ENCODE data around the gene PTPRH.

Gene PTPRH

GRCh38 chr19:55147545-55148251 is 61.6 kb downstream of the PTPRH start:
- TF ChIP-seq POLR2AphosphoS5 (IDR thresholded peaks at IDR 0.05; ENCODE audit: low read depth): no peak
- TF ChIP-seq, protein P1, sequence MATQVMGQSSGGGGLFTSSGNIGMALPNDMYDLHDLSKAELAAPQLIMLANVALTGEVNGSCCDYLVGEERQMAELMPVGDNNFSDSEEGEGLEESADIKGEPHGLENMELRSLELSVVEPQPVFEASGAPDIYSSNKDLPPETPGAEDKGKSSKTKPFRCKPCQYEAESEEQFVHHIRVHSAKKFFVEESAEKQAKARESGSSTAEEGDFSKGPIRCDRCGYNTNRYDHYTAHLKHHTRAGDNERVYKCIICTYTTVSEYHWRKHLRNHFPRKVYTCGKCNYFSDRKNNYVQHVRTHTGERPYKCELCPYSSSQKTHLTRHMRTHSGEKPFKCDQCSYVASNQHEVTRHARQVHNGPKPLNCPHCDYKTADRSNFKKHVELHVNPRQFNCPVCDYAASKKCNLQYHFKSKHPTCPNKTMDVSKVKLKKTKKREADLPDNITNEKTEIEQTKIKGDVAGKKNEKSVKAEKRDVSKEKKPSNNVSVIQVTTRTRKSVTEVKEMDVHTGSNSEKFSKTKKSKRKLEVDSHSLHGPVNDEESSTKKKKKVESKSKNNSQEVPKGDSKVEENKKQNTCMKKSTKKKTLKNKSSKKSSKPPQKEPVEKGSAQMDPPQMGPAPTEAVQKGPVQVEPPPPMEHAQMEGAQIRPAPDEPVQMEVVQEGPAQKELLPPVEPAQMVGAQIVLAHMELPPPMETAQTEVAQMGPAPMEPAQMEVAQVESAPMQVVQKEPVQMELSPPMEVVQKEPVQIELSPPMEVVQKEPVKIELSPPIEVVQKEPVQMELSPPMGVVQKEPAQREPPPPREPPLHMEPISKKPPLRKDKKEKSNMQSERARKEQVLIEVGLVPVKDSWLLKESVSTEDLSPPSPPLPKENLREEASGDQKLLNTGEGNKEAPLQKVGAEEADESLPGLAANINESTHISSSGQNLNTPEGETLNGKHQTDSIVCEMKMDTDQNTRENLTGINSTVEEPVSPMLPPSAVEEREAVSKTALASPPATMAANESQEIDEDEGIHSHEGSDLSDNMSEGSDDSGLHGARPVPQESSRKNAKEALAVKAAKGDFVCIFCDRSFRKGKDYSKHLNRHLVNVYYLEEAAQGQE (IDR thresholded peaks at IDR 0.05; ENCODE audit: insufficient replicate concordance, low read depth): no peak
- TF ChIP-seq GABPA (IDR thresholded peaks at IDR 0.05; ENCODE audit: low read depth): no peak
- TF ChIP-seq SPI1 (IDR thresholded peaks at IDR 0.05; ENCODE audit: borderline replicate concordance, low read depth): no peak
- TF ChIP-seq, protein P2, sequence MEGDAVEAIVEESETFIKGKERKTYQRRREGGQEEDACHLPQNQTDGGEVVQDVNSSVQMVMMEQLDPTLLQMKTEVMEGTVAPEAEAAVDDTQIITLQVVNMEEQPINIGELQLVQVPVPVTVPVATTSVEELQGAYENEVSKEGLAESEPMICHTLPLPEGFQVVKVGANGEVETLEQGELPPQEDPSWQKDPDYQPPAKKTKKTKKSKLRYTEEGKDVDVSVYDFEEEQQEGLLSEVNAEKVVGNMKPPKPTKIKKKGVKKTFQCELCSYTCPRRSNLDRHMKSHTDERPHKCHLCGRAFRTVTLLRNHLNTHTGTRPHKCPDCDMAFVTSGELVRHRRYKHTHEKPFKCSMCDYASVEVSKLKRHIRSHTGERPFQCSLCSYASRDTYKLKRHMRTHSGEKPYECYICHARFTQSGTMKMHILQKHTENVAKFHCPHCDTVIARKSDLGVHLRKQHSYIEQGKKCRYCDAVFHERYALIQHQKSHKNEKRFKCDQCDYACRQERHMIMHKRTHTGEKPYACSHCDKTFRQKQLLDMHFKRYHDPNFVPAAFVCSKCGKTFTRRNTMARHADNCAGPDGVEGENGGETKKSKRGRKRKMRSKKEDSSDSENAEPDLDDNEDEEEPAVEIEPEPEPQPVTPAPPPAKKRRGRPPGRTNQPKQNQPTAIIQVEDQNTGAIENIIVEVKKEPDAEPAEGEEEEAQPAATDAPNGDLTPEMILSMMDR (IDR thresholded peaks at IDR 0.05; ENCODE audit: insufficient read depth, low read length): no peak
- H3K27ac ChIP-seq (replicated peaks): no peak overlapping the region
- H3K4me3 ChIP-seq (replicated peaks; ENCODE audit: insufficient read depth, low read length): no peak overlapping the region
- DNase-seq (ENCODE audit: low read depth in 1 of 2, low spot score in 1 of 2): no peak
- H3K27me3 ChIP-seq (ENCODE audit: insufficient read depth, poor library complexity, severe bottlenecking): peaks cover 8% of the 10 kb centered on the region

DNA sequence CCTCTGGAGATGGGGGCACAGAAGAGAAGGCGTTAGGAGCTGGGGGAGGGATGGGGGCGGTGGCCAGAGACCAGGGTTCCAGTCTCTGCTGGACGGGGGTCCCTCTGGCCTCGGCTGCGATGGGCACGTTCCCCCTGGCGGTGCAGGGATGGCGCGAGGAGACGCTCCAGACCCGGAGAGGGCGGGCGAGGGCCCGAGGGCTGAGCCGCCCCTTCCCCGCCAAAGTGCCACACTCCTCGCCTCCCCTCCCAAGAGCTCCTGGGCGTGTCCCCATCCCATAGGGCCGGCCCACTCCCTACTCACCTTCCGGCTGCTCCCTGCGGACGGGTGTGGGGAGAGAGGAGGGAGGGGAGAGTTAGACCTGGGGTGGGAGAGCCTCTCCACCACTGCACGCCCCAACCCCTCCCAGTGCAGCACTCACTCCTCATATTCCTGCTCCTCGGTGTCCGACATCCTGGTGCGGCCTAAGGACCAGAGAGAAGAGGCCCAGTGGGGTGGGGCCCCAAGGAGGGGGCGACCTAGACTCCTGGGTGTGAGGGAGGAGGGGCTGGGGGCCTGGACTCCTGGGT is 62.5 kb downstream of the PTPRH start:
- Histone ChIP-seq H3K27ac (replicated peaks) (no peak overlapping the region), H3K4me3 (replicated peaks; ENCODE audit: insufficient read depth, low read length) (peak overlapping the region; percentile 42), H3K27me3 (ENCODE audit: insufficient read depth, poor library complexity, severe bottlenecking) (peaks cover 16% of the 10 kb centered on the region)
- DNase-seq (ENCODE audit: low read depth in 1 of 2, low spot score in 1 of 2): no peak
- TF ChIP-seq, protein P1 (IDR thresholded peaks at IDR 0.05; ENCODE audit: insufficient replicate concordance, low read depth): no peak
- TF ChIP-seq POLR2AphosphoS5 (IDR thresholded peaks at IDR 0.05; ENCODE audit: low read depth) (no peak), GABPA (IDR thresholded peaks at IDR 0.05; ENCODE audit: low read depth) (no peak), SPI1 (IDR thresholded peaks at IDR 0.05; ENCODE audit: borderline replicate concordance, low read depth) (no peak)
- TF ChIP-seq, protein P2 (IDR thresholded peaks at IDR 0.05; ENCODE audit: insufficient read depth, low read length): no peak

- TF ChIP-seq GABPA (IDR thresholded peaks at IDR 0.05; ENCODE audit: low read depth) (no peak), SPI1 (IDR thresholded peaks at IDR 0.05; ENCODE audit: borderline replicate concordance, low read depth) (no peak)
- TF ChIP-seq, protein P2 (IDR thresholded peaks at IDR 0.05; ENCODE audit: insufficient read depth, low read length): peak; percentile 82
- Histone ChIP-seq H3K27ac (replicated peaks) (no peak overlapping the region; the same call in 1 of the 2 replicates), H3K4me3 (replicated peaks; ENCODE audit: insufficient read depth, low read length) (peak overlapping the region; percentile 42), H3K27me3 (ENCODE audit: insufficient read depth, poor library complexity, severe bottlenecking) (peaks cover 20% of the 10 kb centered on the region)
- peak in 1 of 2 experiments; percentile 51 for DNase-seq (ENCODE audit: low read depth in 1 of 2, low spot score in 1 of 2)
Observed at GRCh38 chr19:55146078-55146704, 63.1 kb downstream of the PTPRH start.

All from HL-60 (cell line).